Sigmoid colon (tissue), 7 donors: ENCODE data around the gene GOLGA6L7. TPM values are rescaled to one million over a fixed set of nuclear protein-coding genes. Genes with fewer than 3 reads are reported as not detected.
"Not testable (repeated sequence)": the region's sequence is repeated elsewhere in the genome, so short reads cannot be mapped to it uniquely, and the experiment has no call there.

Experiments used
- DNase-seq: peaks from one replicate; pipeline ENCODE4 v3.0.0-alpha.2; 2019
- H3K27ac ChIP-seq, 4 donors: fragments of 200-600 bp; sonication (generic); one replicate each; pipeline ENCODE4 v1.5.1; 2016 to 2019; ENCODE audit warnings: mild to moderate bottlenecking in 1 of 4
- H3K27me3 ChIP-seq, 3 donors: fragments of 200-600 bp; sonication (generic); one replicate each; pipeline ENCODE4 v1.5.1; 2019; ENCODE audit warnings: mild to moderate bottlenecking in 1 of 3
- H3K36me3 ChIP-seq, 4 donors: fragments of 200-600 bp; sonication (generic); one replicate each; pipeline ENCODE4 v1.5.1; 2016 to 2019
- H3K4me1 ChIP-seq, 4 donors: fragments of 200-600 bp; sonication (generic); one replicate each; pipeline ENCODE4 v1.5.1; 2017 to 2019
- H3K4me3 ChIP-seq, 4 donors: fragments of 200-600 bp; sonication (generic); one replicate each; pipeline ENCODE4 v1.5.1; 2017 to 2019; ENCODE audit warnings: mild to moderate bottlenecking in 2 of 4, moderate library complexity in 1 of 4
- H3K9me3 ChIP-seq, 4 donors: fragments of 200-600 bp in 3 of 4; sonication (generic) in 3 of 4; one replicate each; pipeline versions ENCODE4 v1.5.1 to v1.6.1; 2013 to 2019
- CTCF ChIP-seq, 4 experiments: fragments of 450-650 bp in 3 of 4; fragments of 200-600 bp in 1 of 4; IDR thresholded peaks; one replicate each; pipeline ENCODE4 v1.5.1; 2016 to 2019; ENCODE audit warnings: antibody characterized with exemption in 4 of 4, mild to moderate bottlenecking in 3 of 4, moderate library complexity in 2 of 4
- EP300 ChIP-seq, 4 donors: sonication (generic); formaldehyde crosslinking; IDR thresholded peaks; one replicate each; pipeline ENCODE4 v1.6.1; 2017; ENCODE audit warnings: antibody characterized with exemption in 4 of 4
- POLR2A ChIP-seq, 2 donors: fragments of 450-650 bp; IDR thresholded peaks; one replicate each; pipeline ENCODE4 v1.6.1; 2016; ENCODE audit warnings: antibody characterized with exemption in 2 of 2, mild to moderate bottlenecking in 2 of 2, moderate library complexity in 2 of 2
- POLR2AphosphoS5 ChIP-seq, 4 donors: sonication (generic); formaldehyde crosslinking; IDR thresholded peaks; one replicate each; pipeline ENCODE4 v1.6.1; 2017; ENCODE audit warnings: antibody characterized with exemption in 4 of 4
- WGBS, 2 donors: extraction: QIAGEN DNeasy Blood & Tissue Kit; methylation state at CpG; one replicate each; pipeline ENCODE4 v1.1.7; 2013; 5-methylcytosine and 5-hydroxymethylcytosine counted together
- intact Hi-C: fragments of 100-400 bp; cut with DNase I; formaldehyde crosslinking; loops from one replicate; pipeline ENCODE4 v1.15.1; 2023
- polyA plus RNA-seq, 3 donors: library from polyadenylated mRNA; stranded (reverse); fragments of 200-250 nt; gene quantifications; one replicate each; pipeline ENCODE4 v1.2.3, GENCODE V29; 2013
- total RNA-seq, 4 donors: library from RNA; depleted of rRNA; stranded (reverse); fragments of >200 nt; gene quantifications; one replicate each; pipeline ENCODE4 v1.1.0, GENCODE V29; 2016
- donor health status: healthy with polysubstance abuse.
- donor health status: Bipolar disorder and iron deficiency.
- donor health status: healthy.

Gene GOLGA6L7
- total and polyA plus RNA-seq, 7 donors = 0.60 TPM; not detected in 6

- Histone ChIP-seq H3K9me3 (peaks cover 0 to 2% (median 0%) of the 10 kb centered on the region in 4 donors), H3K27me3 (no peaks in the 10 kb centered on the region), H3K36me3 (no peaks in the 10 kb centered on the region), H3K4me1 (no peaks in the 10 kb centered on the region), H3K27ac (no peak overlapping the region), H3K4me3 (no peak overlapping the region)
- TF ChIP-seq POLR2AphosphoS5 (IDR thresholded peaks at IDR 0.05) (no peak), POLR2A (IDR thresholded peaks at IDR 0.05) (no peak), EP300 (IDR thresholded peaks at IDR 0.05) (no peak), CTCF (IDR thresholded peaks at IDR 0.05) (no peak)
- intact Hi-C loops = no loop called here
- 85 to 87% methylated on average over 9 of the region's 9 CpGs for WGBS, 2 donors
- DNase-seq = no peak
Measured at GRCh38 chr15:28868744-28869345, 20.4 kb upstream of the GOLGA6L7 start.

DNA sequence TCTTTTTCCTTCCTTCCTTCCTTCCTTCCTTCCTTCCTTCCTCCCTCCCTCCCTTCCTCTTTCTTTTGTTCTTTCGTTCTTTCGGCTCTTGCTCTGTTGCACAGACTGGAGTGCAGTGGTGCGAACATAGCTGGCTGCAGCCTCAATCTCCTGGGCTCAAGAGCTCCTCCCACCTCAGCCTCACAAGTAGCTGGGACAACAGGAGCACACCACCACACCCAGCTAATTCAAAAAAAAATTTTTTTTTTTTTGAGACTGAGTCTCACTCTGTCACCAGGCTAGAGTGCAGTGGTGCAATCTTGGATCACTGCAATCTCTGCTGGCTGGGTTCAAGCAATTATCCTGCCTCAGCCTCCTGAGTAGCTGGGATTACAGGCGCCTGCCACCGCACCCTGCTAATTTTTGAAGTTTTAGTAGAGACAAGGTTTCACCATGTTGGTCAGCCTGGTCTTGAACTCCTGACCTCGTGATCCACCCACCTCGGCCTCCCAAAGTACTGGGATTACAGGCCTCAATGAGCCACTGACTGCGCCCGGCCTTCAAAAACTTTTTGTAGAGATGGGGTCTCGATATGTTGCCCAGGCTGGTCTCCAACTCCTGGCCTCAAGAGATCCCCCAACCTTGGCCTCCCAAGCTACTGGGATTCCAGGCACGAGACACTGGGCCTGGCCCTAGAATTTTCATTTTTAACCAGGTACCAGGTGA lies 13.3 kb upstream of the GOLGA6L7 start:
- intact Hi-C loops, H3K27me3 ChIP-seq, H3K4me3 ChIP-seq, H3K9me3 ChIP-seq, H3K36me3 ChIP-seq, H3K27ac ChIP-seq, DNase-seq, H3K4me1 ChIP-seq: not testable (repeated sequence)
- WGBS, 2 donors = 89 to 93% methylated on average over 11 of the region's 11 CpGs

DNA sequence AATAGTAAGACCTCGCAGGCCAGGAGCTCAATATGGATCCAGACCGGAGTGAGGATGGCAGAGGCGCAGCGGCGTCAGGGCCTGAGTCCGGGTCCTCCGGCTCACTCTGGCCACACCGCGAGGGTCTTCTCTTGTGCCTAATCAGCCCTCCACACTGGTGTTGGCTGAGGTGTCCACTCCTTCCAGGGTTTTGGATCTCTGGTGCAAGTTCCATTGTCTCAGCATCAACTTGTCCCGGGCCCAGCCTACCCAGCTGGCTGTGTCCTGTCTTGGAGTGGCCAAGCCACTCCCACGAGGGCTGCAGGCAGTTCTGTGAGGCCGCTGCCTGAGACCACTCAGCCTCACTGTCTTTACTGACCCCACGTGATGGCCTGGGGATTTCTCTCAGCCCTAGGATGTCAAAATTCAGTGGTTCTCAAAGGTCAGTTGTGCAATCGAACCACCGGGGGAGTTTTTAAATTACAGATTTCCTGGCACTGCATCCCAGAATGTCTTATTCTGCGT lies 12.6 kb upstream of the GOLGA6L7 start:
- Histone ChIP-seq H3K27me3 (no peaks in the 10 kb centered on the region), H3K9me3 (no peaks in the 10 kb centered on the region), H3K27ac (no peak overlapping the region), H3K36me3 (no peaks in the 10 kb centered on the region), H3K4me1 (no peaks in the 10 kb centered on the region), H3K4me3 (no peak overlapping the region)
- TF ChIP-seq POLR2A (IDR thresholded peaks at IDR 0.05) = no peak
- TF ChIP-seq CTCF (IDR thresholded peaks at IDR 0.05) = no peak
- no peak for TF ChIP-seq POLR2AphosphoS5 (IDR thresholded peaks at IDR 0.05)
- no peak for TF ChIP-seq EP300 (IDR thresholded peaks at IDR 0.05)
- intact Hi-C loops = no loop called here
- WGBS, 2 donors = 84 to 88% methylated on average over 16 of the region's 16 CpGs
- no peak for DNase-seq

GRCh38 chr15:28854578-28854977 lies 6.1 kb upstream of the GOLGA6L7 start:
- H3K27me3 ChIP-seq, DNase-seq, H3K4me1 ChIP-seq, H3K27ac ChIP-seq, H3K9me3 ChIP-seq, H3K36me3 ChIP-seq, H3K4me3 ChIP-seq, intact Hi-C loops: not testable (repeated sequence)
- 36 to 80% methylated on average over 2 of the region's 2 CpGs for WGBS, 2 donors

DNA sequence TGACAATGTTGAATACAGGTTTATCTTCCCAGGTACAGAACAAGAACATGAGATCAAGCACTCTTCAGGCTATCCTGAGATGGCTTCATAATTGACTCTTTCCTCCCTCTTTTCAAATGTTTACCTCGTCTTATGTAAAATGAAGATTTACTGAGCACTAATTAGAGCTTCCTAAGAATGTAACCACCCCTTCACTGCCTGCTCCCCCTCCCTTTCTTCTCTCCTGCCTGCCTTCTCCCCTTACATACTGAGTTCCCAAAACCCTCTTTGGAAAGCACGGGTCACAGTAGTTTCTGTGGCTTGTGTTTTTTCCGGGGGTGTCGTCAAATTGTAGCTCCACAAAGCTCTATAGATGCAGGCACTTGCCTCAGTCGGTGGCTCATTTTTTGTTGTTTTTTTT lies 5.2 kb upstream of the GOLGA6L7 start:
- H3K36me3 ChIP-seq, H3K9me3 ChIP-seq, intact Hi-C loops, H3K27ac ChIP-seq, DNase-seq, H3K4me1 ChIP-seq, H3K4me3 ChIP-seq, H3K27me3 ChIP-seq: not testable (repeated sequence)
- 50 to 63% methylated on average over 5 of the region's 5 CpGs for WGBS, 2 donors

DNA sequence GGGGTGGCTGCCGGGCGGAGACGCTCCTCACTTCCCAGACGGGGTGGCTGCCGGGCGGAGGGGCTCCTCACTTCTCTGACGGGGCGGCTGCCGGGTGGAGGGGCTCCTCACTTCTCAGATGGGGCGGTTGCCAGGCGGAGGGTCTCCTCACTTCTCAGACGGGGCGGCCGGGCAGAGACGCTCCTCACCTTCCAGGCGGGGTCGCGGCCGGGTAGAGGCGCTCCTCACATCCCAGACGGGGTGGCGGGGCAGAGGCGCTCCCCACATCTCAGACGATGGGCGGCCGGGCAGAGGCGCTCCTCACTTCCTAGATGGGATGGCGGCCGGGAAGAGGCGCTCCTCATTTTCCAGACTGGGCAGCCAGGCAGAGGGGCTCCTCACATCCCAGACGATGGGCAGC lies 1.3 kb upstream of the GOLGA6L7 start:
- DNase-seq, H3K4me1 ChIP-seq, H3K27ac ChIP-seq, H3K27me3 ChIP-seq, H3K9me3 ChIP-seq, H3K36me3 ChIP-seq, intact Hi-C loops, H3K4me3 ChIP-seq: not testable (repeated sequence)
- WGBS, 2 donors = 95 to 97% methylated on average over 29 to 31 of the region's 31 CpGs

DNA sequence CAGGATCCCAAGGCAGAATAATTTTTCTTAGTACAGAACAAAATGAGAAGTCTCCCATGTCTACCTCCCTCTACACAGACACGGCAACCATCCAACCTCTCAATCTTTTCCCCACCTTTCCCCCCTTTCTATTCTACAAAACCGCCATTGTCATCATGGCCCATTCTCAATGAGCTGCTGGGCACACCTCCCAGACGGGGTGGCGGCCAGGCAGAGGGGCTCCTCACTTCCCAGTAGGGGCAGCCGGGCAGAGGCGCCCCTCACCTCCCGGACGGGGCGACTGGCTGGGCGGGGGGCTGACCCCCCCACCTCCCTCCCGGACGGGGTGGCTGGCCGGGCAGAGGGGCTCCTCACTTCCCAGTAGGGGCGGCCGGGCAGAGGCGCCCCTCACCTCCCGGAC lies 827 bp upstream of the GOLGA6L7 start:
- H3K9me3 ChIP-seq, H3K27me3 ChIP-seq, H3K36me3 ChIP-seq, H3K4me1 ChIP-seq, H3K4me3 ChIP-seq, H3K27ac ChIP-seq, DNase-seq, intact Hi-C loops: not testable (repeated sequence)
- WGBS, 2 donors = 96 to 100% methylated on average over 2 to 13 of the region's 17 CpGs

DNA sequence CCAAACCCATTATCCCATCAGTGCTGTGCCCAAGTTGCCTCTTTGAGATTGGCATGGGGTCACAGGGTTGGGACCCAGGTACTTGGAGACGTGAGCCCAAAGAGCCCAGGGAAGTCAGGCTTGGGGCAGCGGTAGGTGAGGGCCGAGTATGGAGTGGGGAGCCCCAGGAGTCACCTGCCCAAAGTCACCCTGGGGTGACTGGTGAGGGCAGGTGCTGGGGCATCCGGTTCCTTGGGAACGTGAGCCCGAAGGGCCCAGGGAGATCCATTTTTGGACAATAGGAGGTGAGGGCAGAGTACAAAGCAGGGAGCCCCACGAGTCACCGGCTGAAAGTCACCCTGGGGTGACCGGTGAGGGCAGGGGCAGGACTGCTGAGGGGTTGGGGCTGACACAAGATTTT lies 485 bp downstream of the GOLGA6L7 start:
- H3K27me3 ChIP-seq, H3K4me3 ChIP-seq, H3K27ac ChIP-seq, H3K9me3 ChIP-seq, DNase-seq, intact Hi-C loops, H3K4me1 ChIP-seq, H3K36me3 ChIP-seq: not testable (repeated sequence)
- 83 to 93% methylated on average over 9 of the region's 9 CpGs for WGBS, 2 donors

DNA sequence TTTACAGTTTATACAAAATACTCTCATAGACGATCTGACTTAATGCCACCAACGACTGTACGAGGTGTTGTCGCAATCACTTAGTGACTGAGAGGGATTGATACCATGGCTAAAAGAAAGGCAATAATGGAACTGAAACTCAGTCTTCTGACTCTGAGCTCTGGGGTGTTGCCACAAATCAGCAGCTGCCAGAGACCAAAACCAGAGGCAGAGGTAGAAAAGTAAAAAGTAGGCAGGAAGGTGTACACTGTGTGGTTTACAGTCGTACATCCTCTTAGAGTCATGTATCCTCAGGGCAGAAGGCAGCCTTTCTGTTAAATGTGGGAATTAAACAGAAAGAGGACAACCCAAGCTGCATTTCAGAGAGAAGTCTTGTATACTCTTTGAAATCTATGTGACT lies 1.2 kb downstream of the GOLGA6L7 start:
- WGBS, 2 donors = 63 to 76% methylated on average over 5 of the region's 5 CpGs
- H3K9me3 ChIP-seq, intact Hi-C loops, H3K4me1 ChIP-seq, H3K4me3 ChIP-seq, H3K27ac ChIP-seq, DNase-seq, H3K36me3 ChIP-seq, H3K27me3 ChIP-seq: not testable (repeated sequence)

GRCh38 chr15:28844147-28844546 lies 4.3 kb downstream of the GOLGA6L7 start:
- H3K4me1 ChIP-seq, H3K27ac ChIP-seq, H3K27me3 ChIP-seq, DNase-seq, H3K36me3 ChIP-seq, H3K4me3 ChIP-seq, intact Hi-C loops, H3K9me3 ChIP-seq: not testable (repeated sequence)
- 70 to 71% methylated on average over 7 to 8 of the region's 14 CpGs for WGBS, 2 donors
